Epithelial cell of alveolus of lung (primary cell): ENCODE measurements around the gene SCD5. TPM values are rescaled to one million over a fixed set of nuclear protein-coding genes. Genes with fewer than 3 reads are reported as not detected.

Experiments used
- total RNA-seq: library from RNA; depleted of rRNA; stranded (reverse); fragments of >200 nt; gene quantifications from 2 replicates; pipeline ENCODE4 v1.2.1, GENCODE V29; 2015

Gene SCD5
- 7.4 and 17.9 TPM in 2 replicates for total RNA-seq

DNA sequence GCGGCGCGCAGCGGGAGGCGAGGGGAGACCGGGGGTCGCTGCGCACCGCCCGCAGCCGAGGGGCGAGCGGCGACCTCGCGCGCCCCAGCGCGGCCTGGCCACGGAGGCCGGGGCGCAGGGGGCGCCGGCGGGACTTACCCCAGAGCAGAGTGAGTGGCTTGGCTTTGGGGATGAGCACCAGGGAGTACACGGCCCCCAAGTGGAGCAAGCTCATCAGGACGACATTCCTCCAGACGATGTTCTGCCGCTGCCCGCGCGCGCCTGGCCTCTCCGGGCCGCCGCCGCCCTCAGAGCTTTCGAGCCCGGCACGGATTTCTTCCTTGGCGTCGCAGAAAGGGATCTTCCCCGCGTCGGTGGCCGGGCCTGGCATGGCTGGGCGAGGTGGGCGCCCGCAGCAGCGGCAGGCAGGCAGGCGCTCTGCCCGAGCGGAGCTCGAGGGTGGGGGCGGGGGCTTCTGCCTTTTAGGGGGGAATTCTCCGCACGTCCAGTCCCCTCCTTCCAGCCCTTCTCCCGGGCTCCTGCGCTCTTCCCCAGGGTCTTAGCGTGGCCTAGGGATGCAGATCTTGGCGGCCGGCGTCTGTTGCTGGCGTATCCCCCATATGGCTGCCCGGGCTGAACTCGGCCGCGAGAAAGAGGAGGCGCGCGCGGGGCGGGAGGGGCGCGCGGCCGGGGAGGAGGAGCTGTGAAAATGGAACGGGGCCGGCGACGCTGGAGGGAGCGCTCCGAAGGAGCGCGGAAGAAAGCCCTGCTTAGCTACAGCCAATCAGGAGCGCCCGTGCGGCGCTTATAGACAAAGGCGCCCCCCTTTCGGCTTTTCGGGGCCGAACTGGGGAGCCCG, at the start of gene SCD5:
SCD5 (minus strand) TSS at position 629 of the 838 bp plus-strand sequence; CDS start at position 370, 259 bp downstream.

Other genes with a start within 250 kb of the SCD5 start
- 0.78 and 5.0 TPM in 2 replicates for gene TMEM150C, start 236.8 kb downstream of the SCD5 start, total RNA-seq
- gene SEC31A, start 92.4 kb upstream of the SCD5 start, total RNA-seq: 210 and 225 TPM in 2 replicates
- 1.2 and 3.5 TPM in 2 replicates for gene THAP9, start 101.9 kb upstream of the SCD5 start, total RNA-seq
- 10.1 and 13.7 TPM in 2 replicates for gene LIN54, start 212.0 kb upstream of the SCD5 start, total RNA-seq
- 30.0 and 57.0 TPM in 2 replicates for gene COPS4, start 236.4 kb upstream of the SCD5 start, total RNA-seq